Pulmonary artery endothelial cell (primary cell): ENCODE data around the gene NDRG2. TPM values are rescaled to one million over a fixed set of nuclear protein-coding genes. Genes with fewer than 3 reads are reported as not detected.

Experiments used
- DNase-seq: peaks from one replicate; pipeline ENCODE4 v3.0.0-alpha.2; 2011; ENCODE audit warnings: low read depth, low spot score
- total RNA-seq: library from RNA; depleted of rRNA; stranded (reverse); fragments of >200 nt; gene quantifications from 2 replicates; pipeline ENCODE4 v1.2.3, GENCODE V29; 2014

Gene NDRG2
- total RNA-seq, 1 donor from 2014 or later, result 0.13 TPM

DNA sequence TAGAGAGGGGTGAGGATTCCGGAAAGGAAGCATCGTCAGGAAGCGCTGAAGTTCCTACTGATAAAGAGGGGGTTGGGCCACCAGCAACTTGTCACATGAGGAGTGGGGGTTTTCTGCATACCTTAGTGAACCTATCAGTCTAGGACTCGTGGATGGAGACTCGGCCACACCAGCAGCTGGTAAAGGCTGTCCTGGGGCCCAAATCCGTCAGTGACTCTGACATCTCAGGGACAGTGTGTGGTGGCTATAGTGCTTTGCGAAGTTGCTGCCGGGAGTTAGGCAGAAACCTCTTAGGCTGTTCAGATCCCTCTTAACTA is 53.2 kb downstream of the NDRG2 start:
- DNase-seq, result no peak

DNA sequence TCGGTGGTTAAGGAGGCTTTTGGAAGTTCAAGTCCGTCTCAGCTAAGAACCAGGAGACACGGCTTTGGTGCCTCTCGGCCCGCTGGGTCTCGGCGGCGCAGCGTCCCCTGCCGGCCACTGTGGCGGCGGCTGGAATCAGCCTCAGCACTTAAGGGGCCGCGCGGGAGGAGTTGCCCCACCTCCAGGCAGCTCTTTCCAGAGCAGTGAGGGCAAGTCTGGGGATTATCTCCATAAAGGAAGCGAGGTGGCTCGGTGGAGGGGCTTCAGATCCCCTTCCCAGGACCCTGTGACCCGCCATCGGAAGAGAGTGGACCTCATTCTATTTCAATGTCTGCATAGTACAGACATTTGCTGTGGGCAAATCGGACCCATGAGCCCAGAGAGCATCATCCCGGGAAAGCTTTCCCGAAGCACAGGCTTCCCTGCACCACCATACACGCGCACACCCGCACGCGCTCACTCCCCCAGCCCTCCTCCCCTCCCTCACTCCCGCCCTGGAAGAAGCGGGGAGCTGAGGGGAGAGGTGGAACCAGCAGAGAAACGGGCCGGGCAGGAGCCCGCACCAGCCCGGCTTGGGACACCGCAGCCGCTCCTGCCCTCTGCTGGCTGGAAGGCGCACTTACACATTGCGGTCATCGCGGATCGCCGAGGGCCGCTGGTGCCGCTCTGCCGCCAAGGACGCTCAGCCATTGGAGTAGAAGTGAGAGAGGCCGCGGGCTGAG is 53.7 kb downstream of the NDRG2 start:
- peak; percentile 53 for DNase-seq

GRCh38 chr14:20970647-20970982 is 54.2 kb downstream of the NDRG2 start:
- DNase-seq, result no peak

- no peak for DNase-seq
Observed at GRCh38 chr14:20969336-20969735, 55.5 kb downstream of the NDRG2 start.

Other genes starting within 250 kb of the NDRG2 start
- 0.07 TPM in 1 of 2 replicates, not detected in the other for gene RNASE6, start 243.8 kb downstream of the NDRG2 start, total RNA-seq
- gene RNASE1, start 222.2 kb downstream of the NDRG2 start, total RNA-seq, result 75.5 and 99.7 TPM in 2 replicates
- gene RNASE3, start 133.7 kb downstream of the NDRG2 start, total RNA-seq, result not detected in 2 replicates
- not detected in 2 replicates for gene RNASE2, start 69.6 kb downstream of the NDRG2 start, total RNA-seq
- gene METTL17, start 35.1 kb downstream of the NDRG2 start, total RNA-seq, result 31.9 and 33.2 TPM in 2 replicates
- gene SLC39A2, start 25.8 kb downstream of the NDRG2 start, total RNA-seq, result not detected in 2 replicates
- gene TPPP2, start 5.2 kb upstream of the NDRG2 start, total RNA-seq, result not detected in 2 replicates
- gene RNASE13, start 9.7 kb upstream of the NDRG2 start, total RNA-seq, result not detected in 2 replicates
- gene RNASE7, start 17.3 kb upstream of the NDRG2 start, total RNA-seq, result not detected in 2 replicates
- gene RNASE8, start 32.8 kb upstream of the NDRG2 start, total RNA-seq, result not detected in 2 replicates
- gene ARHGEF40, start 45.2 kb upstream of the NDRG2 start, total RNA-seq, result 4.1 and 6.2 TPM in 2 replicates
- gene ZNF219, start 73.6 kb upstream of the NDRG2 start, total RNA-seq, result 3.9 and 4.2 TPM in 2 replicates
- not detected in 2 replicates for gene TMEM253, start 76.0 kb upstream of the NDRG2 start, total RNA-seq
- not detected in 2 replicates for gene OR5AU1, start 131.0 kb upstream of the NDRG2 start, total RNA-seq
- gene HNRNPC, start 244.4 kb upstream of the NDRG2 start, total RNA-seq, result 905 and 1,085 TPM in 2 replicates